ENCODE data around the gene GFRAL.

- TF ChIP-seq, protein P1, sequence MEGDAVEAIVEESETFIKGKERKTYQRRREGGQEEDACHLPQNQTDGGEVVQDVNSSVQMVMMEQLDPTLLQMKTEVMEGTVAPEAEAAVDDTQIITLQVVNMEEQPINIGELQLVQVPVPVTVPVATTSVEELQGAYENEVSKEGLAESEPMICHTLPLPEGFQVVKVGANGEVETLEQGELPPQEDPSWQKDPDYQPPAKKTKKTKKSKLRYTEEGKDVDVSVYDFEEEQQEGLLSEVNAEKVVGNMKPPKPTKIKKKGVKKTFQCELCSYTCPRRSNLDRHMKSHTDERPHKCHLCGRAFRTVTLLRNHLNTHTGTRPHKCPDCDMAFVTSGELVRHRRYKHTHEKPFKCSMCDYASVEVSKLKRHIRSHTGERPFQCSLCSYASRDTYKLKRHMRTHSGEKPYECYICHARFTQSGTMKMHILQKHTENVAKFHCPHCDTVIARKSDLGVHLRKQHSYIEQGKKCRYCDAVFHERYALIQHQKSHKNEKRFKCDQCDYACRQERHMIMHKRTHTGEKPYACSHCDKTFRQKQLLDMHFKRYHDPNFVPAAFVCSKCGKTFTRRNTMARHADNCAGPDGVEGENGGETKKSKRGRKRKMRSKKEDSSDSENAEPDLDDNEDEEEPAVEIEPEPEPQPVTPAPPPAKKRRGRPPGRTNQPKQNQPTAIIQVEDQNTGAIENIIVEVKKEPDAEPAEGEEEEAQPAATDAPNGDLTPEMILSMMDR (conservative IDR thresholded peaks at IDR 0.05 in 1 of 2, IDR thresholded peaks at IDR 0.05 in 1 of 2; ENCODE audit: extremely low read depth in 1 of 2, insufficient read depth in 1 of 2, low read depth in 1 of 2, low read length in 2 of 2): no peak
- no peak for TF ChIP-seq EZH2 (IDR thresholded peaks at IDR 0.05; ENCODE audit: borderline replicate concordance, low read length)
Observed at GRCh38 chr6:55286824-55287223, 40.4 kb upstream of the GFRAL start.
